Dedifferentiated amniotic fluid mesenchymal stem cell (primary cell): Measurements from ENCODE around the gene ZNF519.
"Not testable (repeated sequence)": the region's sequence is repeated elsewhere in the genome, so short reads cannot be mapped to it uniquely, and the experiment has no call there.

Source experiments
- DNase-seq: peaks from one replicate; pipeline ENCODE4 v3.0.0-alpha.2; 2016; ENCODE audit errors: extremely low spot score

Gene ZNF519

DNA sequence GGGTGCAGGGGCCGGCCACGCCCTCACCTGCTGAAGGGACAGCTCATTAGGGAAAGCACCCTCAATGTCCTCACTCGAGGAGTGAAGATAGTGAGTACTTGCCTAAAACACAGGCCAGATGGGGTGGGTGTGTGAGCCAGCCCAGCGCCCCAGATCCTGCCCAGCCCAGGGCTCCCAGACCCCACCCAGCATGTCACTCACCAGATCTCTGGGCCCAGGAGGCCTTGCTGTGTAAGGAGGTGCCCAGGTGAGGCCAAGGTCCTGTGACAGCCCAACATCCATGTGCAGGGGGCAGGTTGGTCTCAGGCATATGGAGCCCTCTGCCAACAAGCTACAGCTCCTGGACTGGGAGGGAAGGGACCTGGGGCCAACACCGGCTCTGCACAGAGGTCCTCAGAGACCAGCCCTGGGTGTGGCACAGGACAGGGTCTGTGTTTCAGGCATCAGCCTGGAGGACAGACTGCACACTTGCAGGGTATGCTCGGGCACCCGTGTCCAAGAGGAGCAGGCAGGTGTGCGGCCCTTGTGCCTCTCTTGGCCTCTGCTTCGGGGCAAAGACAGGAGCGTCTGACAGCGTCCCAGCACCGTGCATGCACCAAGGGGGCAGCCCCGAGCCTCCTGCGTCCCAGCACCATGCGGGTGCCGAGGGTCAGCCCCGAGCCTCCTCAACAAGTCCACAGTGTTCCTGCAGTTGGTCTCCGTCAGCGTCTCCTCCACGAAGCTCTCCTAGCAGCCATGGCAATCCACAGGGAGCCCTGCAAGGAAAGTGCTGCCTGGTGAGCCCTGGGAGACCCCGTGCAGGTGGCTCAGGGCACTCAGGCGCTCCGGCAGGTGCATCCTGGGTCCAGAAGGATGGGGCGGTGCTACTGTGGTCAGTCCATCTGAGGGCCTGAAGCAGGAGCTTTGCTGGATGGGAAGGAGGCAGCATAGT, 16.0 kb upstream of the ZNF519 start:
- DNase-seq = not testable (repeated sequence)

- DNase-seq = not testable (repeated sequence)
Observed at GRCh38 chr18:14146771-14147170, 14.5 kb upstream of the ZNF519 start.

- DNase-seq = not testable (repeated sequence)
Observed at GRCh38 chr18:14145581-14146338, 13.5 kb upstream of the ZNF519 start.

GRCh38 chr18:14145021-14145420, 12.8 kb upstream of the ZNF519 start:
- not testable (repeated sequence) for DNase-seq

DNA sequence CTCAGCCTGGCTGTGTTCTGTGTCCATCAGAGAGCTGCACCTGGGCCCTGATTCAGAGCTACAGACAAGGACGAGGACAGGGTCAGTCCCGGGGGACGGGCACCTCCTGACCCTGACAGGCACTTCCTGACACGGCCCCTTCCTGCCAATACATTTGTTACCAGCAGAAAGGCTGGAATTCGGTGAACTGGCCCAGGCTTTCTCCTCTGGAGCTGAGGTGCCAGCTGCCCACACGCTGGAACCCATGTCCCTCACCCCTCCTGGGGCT, 12.3 kb upstream of the ZNF519 start:
- DNase-seq = no peak

DNA sequence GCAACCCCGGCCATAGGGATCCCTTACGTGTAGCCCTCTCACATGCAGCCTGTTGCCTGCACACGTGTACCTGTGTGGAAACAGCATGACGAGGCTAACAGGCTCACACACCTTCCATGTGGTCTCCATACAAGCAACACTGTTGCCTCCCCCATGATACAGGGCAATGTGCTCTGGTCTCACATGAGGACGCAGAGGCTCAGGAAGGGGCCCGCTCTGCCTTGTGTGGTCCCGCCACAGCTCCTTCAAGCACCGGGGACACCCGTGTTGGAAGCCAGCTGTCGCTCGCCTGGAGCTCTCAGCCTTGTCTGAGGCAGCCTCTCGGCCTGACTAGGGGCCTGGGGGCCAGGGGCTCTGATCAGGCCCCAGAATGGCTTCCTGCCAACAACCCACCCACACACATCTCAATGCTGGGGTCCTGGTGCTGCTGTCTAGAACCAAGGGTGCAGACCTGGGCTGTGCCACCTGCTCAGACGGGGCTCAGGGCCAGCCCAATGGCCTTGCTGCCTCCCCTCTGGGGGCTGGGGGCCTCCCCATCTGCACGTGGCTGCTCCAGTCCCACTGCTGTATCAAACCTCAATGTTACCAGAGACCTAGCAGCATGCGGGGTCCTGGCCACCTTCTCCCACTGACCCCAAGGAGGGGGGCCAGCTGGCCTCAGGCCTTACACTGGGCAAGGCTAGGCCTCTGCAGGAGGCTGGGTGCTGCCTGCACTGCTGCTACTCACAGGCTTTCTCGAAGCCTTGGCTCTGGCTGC, 11.8 kb upstream of the ZNF519 start:
- DNase-seq = not testable (repeated sequence)

DNA sequence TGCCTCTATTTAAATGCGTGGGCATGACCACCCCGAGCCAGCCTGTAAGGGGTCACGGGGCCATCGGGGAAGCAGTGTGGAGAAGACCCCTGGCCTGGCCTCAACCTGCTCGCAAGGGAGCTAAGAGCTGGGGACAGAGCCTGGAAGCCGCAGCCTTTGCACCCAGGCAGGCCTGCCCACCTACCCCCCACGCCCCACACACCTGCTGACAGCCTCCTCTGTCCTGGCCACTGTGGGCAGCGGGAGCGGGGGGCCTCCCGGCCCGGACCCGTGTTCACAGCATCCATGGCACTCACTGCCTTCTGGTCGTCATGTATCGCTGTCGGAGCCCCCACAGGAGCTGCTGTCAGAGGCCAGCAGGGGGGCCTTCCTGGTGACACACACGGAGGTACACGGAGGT, 11.2 kb upstream of the ZNF519 start:
- not testable (repeated sequence) for DNase-seq

GRCh38 chr18:14142177-14142576, 9.9 kb upstream of the ZNF519 start:
- DNase-seq = not testable (repeated sequence)

GRCh38 chr18:14139583-14139982, 7.3 kb upstream of the ZNF519 start:
- DNase-seq = not testable (repeated sequence)

- DNase-seq = not testable (repeated sequence)
Observed at GRCh38 chr18:14137971-14138370, 5.7 kb upstream of the ZNF519 start.

DNA sequence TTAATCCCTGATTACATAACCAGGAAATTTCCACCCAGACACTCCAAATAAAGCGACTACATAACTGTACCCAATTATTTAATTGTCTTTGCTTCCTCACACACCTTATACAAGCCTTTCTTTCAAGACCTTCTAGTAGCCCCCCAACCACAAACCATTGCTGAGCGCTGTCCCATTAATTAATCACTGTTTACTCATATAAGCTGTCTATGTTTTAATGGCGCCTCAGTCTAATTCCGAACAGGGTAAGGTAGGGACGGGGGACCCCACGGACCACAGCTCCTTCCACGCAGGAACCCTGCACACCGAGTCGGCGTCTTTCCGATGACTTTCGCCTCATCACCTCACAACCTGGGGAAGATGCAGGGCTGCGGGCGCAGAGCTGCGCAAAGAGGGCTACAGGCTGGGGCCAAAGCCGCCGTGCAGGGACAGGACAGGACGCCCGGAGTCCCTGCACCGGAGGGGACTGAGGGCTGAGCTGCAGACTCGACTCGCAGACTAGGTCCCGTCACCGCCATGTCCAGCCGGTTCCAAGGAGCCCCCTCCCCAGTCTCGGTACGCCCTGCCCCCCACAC, 452 bp downstream of the ZNF519 start:
- DNase-seq = not testable (repeated sequence)

DNA sequence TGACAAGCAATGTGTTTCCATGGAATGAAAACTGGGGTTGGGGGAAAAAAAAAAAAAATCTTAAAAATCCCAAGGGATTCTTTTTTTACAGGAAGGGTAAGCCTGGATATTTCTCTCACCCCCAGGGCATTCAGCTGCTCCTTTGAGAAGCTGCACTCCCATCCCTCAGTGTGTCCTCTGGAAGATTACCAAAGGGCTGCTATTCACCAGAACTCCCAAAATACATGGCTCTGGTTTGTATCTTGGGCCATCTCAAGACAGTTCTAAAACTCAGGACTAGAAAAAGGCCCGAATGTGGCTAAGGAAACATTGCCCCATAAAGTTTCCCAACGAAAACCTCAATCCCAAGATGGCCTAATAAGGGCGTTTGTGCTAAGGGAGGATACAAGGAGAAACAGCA, 1.4 kb downstream of the ZNF519 start:
- DNase-seq = not testable (repeated sequence)

GRCh38 chr18:14124689-14125088, 7.5 kb downstream of the ZNF519 start:
- DNase-seq = no peak

DNA sequence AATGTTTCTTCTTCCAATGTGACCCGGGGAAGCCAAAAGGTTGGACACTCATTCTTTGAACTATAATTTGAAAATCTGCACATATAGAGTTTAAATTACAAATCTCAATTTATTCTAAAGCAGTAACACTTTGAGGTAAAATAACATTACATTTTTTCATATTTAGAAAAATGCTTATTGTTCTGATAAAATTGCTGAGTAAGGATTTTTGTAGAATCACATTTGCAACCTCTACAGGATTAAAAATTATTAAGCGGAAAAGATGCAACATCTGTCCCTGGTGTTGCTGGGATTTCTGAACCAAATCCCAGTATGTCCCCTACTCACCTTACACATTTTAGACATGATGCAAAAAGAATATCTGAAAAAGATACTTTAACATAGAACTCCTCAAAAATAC, 10.1 kb downstream of the ZNF519 start:
- no peak for DNase-seq

- DNase-seq = no peak
Observed at GRCh38 chr18:14120926-14121325, 11.3 kb downstream of the ZNF519 start.

- DNase-seq = no peak
Observed at GRCh38 chr18:14117606-14118005, 14.6 kb downstream of the ZNF519 start.

DNA sequence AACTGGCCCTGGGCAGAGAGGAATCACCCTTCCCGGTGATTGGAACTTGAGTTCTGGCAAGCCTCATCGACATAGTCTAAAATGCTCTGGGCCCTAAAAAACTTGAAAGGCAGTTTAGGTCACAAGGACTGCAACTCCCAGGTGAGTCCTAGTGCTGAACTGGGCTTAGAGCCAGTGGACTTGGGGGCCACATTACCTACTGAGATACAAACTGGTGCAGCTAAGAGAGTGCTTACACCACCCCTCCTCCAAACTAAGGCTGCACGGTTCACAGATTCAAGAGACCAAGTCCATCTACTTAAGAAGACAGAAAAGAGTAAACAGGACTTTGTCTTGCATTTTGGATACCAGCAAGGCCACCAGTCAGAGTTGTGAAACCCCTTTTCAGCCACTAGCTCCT, 25.3 kb downstream of the ZNF519 start:
- no peak for DNase-seq

- no peak for DNase-seq
Observed at GRCh38 chr18:14104906-14105748, 27.1 kb downstream of the ZNF519 start.

- DNase-seq = no peak
Observed at GRCh38 chr18:14104201-14104600, 28.0 kb downstream of the ZNF519 start.

DNA sequence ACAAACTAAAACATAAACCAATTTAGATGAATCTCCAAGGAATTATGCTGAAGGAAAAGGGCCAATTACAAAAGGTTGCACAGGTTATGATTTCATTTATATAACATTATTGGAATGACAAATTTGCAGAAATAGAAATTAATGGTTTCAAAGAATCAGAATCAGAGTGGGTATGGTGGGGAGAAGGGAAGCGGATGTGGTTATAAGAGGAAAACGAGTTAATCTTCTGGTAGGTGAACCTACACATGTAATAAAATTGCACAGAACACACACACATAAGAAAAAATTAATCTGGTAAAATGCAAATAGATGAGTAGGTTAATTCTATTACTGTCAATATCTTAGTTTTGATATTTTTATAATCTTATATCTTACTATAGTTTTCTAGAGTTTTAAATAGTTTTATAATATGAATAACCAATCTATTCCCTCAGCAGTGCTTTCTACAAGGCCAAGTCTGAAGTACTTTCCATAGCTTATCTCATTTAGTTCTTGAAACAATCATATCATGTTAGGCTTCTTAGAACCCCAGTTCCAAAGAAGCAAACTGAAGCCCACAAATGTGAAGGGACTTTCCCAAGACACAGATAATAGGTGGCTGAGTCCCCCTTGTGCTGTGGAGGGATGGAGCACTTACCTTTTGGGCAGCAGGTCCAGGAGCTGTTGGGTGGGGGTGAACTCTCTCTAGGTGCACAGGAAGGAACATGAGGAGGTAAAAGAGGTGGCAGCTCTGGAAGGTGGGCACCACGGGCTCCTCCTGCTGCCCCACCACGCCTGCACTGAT, 31.5 kb downstream of the ZNF519 start:
- DNase-seq = no peak
